HG03175 (cell line): ENCODE measurements around the gene ANO3.
"Not testable (repeated sequence)": the region's sequence is repeated elsewhere in the genome, so short reads cannot be mapped to it uniquely, and the experiment has no call there.

Experiments used
- ATAC-seq: cut with Tn5 transposase; IDR thresholded peaks from one replicate; pipeline ENCODE4 v1.9.1; 2021; ENCODE audit warnings: mild to moderate bottlenecking, moderate library complexity; ENCODE audit not compliant: unreplicated experiment

ANO3 gene

DNA sequence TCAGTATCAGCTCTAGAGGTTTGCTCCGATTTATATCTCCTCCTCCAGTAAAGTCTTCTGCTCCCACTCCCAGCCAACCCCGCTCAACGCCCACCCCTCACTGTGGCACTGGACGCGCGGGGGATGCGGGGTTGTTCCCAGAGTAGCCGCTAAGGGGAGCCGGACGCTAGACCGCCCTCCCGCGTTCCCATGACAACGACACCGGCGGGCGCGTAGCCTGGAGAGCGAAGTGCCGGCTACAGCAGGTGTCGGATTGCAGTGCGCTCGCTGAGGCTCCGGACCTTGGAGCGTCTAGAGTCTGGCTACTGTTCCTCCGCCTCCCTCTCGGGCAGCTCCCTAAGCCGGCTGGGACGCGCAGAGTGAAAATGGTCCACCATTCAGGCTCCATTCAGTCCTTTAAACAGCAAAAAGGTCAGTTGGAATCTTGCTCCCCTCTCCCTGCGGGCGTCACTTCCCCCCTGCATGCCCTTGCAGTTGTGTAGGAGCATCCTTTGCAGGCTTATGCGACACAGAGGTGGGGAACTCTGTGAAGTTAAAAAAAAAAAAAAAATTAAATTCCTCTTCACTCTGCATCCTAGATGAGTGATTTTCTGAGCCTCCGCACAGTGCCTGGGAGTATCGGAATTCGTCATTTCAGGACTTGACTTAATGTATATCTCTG lies at the start of gene ANO3:
Gene ANO3 (plus strand): TSS at position 220 of the 661 bp plus-strand sequence. CDS start 146 bp downstream, at position 366.
- ATAC-seq, result peak; percentile 84

DNA sequence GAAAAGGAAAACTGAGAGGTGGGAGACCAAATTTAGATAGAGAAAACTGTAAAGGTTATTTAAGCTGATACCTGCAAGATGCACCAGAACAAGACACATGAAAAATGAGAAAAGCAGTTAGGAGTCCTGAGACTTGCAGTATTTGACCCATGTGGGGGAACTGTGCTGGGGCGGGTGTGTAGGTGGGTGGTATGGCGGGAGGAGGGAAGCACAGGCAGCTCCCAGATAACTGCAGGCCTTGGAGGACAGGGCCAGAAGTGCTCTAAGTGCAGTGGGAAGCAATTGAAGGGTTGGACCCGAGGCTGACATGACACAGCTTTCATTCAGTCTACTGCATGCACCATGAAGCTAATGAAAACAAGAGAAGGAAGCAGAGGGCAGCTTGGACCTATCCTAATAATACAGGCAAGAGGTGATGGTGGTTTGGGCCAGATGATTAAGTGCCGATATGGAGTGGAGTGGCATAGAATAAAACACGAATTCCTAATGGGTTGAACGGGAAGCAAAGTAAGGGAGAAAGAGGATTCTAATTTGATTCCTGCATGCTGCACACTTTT lies 48.0 kb upstream of the ANO3 start:
- ATAC-seq, result no peak

DNA sequence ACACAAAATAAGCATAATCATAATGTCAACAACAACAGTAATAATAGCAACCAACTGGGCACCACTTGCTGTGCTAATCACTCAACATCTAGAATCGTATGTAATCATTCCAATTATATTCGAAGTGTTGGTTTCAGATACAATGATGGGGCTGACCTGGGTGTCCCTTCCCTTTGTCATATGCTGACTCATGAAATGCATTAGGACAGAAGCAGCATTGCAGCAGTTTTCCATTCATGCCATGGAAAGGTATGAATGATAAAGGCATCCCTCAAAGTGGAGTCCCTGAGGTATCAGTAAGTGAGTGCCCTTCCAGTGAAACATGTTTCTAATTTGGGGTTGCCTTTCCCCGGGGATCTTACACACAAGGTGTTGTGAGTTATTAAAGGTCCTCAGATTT lies 46.3 kb upstream of the ANO3 start:
- ATAC-seq, result no peak

DNA sequence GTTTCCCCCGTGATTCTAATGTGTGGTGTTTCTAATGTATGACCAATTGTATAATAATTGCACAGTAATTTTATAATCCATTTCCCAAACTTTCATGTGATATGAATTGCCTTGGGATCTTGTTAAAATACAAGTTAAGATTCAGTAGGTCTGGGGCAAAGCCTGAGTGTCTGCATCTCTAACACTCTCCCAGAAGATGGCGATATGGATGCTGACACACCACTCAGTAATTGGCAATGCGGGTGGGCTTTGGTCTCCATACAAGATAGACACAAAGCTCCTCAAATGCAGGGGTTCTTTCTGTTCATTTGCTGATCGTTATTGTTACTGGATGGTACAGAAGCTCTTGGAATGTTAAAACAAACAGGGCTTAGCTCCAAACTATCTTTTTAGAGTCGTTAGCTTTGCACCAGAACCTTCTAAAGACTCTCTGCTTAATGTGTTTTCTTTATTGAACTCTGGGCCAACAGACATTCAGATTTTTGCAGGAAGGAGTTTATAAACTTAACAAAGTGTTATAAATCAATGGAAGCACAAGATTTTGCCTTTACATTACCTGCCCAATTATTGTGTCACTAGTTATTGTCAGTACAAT lies 45.4 kb upstream of the ANO3 start:
- no peak for ATAC-seq

DNA sequence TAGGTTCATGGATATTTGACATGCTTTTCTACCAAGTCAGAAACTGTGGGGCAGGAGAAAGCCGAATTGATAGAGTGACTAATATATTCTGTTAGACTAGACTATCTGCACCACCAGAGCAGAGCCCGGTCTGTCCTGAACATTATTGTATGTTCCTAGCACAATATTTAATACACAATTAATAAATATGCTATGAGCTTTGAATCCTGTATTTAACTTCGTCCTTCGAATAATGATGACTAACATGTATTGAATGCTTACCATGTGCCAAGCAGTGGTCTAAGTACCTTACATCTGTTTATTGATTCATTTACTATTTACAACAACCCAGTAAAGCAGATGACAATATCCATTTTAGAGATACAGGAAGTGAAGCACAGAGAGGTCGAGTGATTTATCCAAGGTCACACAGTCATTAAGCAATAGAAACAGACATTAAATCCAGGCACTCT lies 44.8 kb upstream of the ANO3 start:
- ATAC-seq, result no peak

DNA sequence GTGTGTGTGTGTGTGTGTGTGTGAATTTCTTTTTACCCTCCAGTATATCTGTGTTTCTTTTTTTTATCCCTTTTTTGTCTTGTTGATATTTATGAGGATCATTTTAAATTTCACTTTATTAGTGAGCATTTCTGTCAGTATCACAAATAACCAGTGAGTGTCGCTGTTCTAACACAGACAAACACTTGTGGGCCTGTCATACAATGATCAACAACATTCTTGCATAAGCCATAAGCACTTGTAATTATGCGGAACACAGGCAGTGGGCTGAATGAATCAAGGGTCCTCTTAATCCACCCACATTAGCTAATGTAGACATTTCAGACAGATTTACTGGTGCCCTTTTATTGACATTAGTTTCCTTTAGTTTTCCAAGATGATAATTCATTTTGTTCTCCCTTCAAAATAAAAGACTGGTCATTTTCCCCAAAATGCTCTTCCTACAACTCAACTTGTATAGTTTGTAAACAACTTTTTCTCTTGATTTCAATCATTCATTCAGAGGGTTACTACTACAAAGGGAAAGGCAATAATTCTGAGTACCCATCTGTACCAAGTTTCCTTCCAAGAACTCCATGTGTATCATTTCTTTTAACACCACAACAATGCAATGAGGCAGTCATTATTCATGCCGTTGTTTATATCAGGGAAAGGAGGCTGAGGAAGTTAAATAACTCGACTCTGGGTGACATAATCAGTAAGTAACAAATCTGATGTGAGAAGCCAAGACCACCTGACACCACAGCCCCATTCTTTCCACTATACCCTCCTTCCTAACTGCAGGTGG lies 34.5 kb upstream of the ANO3 start:
- ATAC-seq, result peak; percentile 91

DNA sequence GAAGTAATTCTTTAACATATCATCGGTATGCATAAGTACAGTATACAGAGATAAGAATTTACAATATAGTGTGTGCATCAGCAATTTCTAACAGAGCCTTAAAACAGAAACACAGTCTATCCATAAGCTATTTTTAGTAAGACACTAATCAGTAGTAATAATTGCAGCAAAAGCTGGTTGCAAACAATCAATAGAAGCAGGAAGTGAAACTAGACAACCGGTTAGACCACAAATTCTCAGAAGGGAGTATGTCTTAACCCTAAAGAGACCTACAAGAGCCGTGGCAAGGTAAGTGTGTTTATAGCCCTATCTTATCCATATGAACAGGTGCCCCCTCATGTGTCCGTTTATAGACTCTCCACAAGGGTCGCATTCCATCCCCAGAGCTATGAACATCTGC lies 15.6 kb upstream of the ANO3 start:
- not testable (repeated sequence) for ATAC-seq

DNA sequence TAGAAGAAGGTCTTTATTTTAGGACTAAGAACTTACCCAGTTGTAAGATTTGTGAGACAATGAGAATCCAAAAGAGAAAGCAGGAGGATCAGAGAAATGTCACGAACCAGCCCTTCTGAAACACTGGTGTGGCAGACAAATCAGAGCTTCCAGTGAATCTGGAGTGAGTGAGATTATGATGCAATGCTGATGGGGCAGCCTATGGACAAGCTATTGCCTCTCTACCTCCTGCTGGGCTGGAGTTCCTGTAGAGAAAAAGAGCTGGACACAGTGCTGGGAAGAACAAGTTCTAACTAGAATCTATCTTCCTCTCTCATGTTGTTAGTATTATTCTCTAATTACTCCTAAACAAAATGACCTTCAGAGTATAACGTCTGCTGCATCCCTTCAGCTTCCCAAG lies 12.0 kb upstream of the ANO3 start:
- no peak for ATAC-seq

DNA sequence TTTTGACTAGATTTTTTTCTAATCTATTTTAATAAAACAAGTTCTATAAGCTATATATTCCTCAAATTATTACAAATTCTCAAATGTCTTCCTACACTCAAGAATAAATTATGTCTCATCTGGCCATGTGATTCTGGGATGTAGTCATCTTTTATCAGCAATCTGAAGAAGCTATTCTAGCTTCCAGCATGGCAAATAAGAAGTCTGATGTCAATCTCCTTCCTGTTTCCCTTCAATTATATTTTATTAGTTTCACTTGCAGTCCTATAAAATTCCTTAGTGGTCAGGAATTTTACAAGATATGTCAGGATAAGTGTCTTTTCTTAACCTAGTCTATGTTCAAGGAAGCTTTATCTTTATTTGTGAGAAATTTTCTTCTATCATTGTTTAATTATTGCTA lies 10.4 kb upstream of the ANO3 start:
- no peak for ATAC-seq

DNA sequence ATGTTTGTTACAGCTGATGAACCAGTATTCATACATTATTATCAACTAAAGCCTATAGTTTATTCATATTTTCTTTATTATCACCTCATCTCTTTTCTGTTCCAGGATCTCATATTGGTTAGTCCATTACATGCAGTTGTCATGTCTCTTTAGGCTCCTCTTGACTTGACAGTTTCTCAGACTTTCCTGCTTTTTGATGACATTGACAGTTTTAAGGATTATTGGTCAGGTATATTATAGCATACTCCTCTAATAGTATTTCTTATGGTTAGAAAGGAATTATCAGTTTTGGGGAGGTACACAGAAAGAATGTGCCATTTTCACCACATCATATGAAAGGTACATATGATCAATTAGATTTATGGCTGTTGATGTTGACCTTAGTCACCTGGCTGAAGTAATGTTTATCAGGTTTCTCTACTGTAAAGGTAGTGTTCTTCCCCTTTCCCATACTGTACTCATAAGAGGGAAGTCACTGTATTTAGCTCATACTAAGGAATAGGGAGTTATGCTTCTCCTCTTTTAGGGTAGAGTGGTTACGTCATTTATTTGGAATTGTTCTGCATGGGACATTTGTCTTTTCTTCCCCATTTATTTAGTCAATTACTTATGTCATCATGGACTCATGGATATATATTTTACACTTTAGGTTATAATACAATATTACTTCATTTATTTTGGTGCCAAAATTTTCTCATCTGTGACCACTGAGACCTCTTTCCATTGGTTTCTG lies 9.4 kb upstream of the ANO3 start:
- no peak for ATAC-seq

DNA sequence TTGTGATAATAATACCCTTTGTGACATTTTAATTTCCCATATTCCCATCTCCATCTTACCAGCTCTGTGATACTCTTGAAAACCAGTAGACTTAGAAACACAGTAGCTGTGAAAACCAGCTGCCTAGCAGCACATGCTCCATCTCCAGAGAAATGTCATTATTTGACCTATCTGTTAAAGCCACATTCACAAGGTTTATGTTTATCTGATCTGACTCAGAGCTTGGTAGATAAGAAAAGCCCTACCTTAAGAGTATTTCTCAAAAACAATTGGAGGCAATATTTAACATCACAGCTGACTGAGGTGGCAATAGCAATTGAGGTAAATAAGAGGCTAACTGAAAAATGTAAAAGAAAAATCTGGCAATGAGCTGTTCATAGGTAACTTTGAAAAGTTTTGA lies 8.1 kb upstream of the ANO3 start:
- no peak for ATAC-seq

DNA sequence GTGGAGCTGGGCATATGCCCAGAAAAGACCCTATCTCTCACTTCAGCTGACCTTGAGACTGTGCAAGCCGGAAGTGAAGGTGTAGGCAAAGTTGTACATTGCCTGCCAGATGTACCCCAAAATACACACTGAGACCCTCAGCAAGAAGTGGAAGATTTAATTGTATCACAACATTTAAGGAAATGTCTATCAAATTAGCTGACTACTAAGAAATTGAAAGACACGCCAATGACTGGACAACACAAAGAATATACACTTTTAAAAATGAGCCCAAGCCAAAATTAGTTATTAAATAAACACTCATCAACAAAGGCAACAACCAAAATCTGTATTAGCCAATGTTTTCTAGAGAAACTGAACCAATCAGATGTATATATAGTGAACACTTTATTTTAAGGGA lies 7.7 kb upstream of the ANO3 start:
- ATAC-seq, result no peak

DNA sequence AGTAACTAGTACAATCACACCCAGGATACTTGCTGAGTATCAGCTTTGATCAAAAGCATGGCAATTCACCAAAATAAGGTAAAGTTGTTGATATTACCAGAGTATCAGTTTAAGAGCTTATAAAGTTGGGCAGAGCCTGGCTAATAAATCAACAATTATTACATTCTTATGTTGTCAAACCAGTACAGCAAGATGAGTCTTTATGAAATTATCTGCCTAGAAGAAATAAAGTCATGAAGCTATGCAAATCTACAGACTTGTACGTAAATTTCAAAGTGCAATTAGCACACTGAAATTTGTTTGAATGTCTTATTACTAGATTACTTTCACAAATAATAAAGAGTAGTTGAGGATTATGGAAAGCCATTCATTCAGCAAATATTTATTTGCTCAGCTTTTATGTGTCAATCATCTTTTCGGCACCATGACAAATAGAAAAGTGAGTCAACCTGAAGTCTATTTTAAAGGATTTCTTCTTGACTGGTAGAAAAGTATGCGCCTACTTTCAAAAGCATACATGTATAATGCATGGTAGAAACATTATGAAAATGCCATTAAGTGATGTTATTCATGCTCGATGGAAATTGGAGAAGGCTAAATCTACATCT lies 5.0 kb upstream of the ANO3 start:
- ATAC-seq, result no peak

DNA sequence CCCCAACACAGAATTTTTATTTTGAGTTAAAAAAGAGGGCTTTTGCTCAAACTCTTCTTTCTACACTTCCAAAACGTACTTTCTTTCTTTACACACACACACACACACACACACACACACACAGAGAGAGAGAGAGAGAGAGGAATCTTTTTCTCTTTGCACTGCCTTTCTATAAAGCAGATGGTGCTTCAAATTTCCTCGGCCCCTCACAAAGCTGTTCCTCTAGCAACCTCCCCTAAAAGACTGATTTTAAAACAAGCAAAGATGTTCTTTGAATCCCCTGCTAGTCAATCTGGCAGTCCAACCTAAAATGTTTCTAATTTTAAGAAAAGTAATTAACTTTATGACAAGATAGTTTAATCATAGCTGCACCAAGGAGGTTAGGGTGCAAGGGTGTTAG lies 2.7 kb upstream of the ANO3 start:
- no peak for ATAC-seq

DNA sequence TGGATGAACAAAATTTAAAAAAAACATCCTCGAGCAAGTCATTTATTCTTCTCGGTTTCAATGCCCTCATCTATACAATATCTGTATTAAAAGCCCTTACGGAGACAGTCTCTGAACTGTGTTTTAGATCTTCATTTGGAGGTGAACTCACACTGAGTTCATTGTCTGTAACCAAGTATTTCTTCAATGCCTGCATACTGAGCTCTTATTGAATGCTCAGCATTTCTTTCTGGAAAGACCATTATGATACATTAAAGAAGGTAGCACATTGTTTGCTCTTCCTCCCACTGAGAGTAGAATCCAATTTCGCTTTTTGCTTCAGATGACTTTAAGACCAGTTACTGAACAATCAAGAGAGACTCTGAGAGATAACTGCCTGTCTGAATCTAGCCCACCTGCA lies 1.7 kb upstream of the ANO3 start:
- no peak for ATAC-seq

DNA sequence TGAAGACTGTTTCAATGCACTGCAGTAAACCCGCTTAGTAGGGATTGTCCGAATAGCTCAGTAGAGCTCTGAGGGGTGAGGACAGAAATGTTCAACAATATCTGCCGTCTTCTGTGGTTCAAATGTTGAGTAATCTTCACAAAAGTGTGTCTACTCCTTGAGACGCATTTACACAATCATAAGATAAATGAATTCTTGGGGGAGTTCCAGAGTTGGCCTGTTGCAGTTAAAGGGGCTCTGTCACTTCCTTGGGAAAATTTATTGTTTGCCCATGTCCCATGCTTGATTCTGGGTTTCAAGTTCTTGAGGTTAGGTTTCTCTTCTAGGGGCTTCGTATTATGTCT lies 614 bp downstream of the ANO3 start:
- ATAC-seq, result no peak

DNA sequence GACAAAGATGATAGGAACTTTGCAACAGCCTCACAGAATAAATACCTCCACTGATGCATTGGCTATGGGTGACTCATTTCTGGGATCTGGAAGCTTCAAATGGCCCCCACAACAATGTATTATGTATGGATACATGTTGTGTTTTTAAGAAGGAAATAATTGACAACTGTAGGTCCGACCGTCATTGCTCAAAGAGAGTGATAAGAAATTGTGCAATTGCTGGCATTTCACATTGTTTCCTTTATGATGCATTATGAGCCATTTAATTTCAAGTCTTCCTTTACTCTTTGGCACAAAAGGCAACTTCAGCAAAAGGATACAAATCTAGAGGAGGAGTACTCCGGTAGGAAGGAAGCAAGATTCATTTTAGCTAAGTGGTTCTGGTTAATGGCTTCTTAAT lies 2.0 kb downstream of the ANO3 start:
- ATAC-seq, result no peak

DNA sequence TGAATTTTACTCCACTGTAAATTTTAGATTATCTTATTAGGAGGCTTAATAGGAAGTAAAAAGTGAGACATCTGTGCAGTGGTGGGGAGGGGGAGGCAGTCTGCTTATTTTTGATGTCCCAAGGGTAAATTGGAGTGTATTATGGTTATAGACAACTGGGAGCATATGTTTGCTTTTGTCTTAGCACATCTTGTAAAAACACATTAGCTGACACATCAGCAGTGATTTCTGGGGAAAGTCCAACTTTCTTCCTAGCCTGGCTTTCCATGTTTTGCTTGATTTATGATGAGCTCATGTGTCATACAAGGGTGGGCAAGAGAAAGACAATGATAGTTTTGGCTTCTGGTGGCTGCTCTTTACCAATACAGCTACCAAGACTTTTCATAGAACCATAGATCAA lies 4.0 kb downstream of the ANO3 start:
- ATAC-seq, result no peak

DNA sequence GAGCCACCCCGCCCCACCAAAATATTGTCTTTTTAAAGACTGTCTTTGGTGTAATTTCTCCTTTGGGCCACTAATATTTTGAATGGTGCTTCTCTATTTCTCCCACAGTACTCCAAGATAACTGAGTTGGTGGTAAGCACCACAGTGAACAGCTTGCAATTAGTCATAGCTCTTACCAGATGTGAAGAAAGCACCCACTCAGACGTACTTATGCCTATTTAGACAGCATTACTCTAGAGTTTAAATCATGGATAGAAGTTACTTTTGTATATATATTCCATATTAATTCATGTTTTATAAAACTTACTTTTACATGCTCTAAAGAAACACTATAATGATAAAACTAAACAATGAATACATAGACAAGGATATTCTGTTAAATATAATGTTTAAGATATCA lies 12.7 kb downstream of the ANO3 start:
- no peak for ATAC-seq

DNA sequence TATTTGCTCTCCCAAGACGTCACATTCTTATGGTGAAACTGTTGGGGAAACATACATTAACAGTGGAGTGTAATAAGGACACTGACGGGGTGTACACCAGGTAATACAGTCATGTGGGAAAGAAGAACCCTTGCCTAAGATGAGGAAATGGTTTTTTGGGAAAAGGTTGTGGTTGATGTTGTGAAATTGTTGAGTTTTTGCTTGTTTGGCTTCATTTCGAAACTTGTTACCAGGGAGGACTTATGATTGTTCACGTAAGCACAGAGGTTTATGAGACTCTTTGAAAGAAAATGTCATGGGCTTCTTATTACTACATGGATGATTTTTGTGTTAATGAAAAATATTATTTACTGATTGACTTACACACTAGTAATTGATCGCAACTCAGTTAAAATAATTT lies 16.8 kb downstream of the ANO3 start:
- ATAC-seq, result no peak

DNA sequence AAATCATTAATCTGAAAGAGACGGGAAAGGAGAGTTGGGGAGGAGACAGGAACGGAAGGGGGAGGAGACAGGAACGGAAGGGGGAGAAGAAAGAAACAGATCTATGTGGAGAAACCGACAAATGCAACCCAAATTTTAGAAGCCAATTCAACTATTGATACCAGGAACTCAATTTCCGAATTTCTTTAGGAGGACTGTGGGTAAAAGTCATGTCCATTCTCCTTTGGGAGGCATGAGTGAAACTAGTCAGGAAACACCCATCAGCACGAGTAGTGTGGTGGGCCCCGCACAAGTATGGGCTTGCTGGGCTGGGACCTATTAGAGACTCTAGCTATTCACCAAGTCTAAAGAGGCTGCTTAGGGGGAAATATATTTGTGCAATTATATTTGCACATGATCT lies 18.1 kb downstream of the ANO3 start:
- no peak for ATAC-seq
